Activated CD4-positive, CD25-positive, alpha-beta regulatory T cell (primary cell): Measurements from ENCODE around the gene NOM1.
"Not testable (repeated sequence)": the region's sequence is repeated elsewhere in the genome, so short reads cannot be mapped to it uniquely, and the experiment has no call there.

Experiments used
- DNase-seq, 4 experiments: peaks; one replicate each; lab custom pipeline; 2025; lab: John Stamatoyannopoulos, UW

Gene NOM1

GRCh38 chr7:156941393-156942182 is 7.9 kb upstream of the NOM1 start:
- DNase-seq = no peak

- DNase-seq = no peak
Measured at GRCh38 chr7:156942708-156943090, 6.8 kb upstream of the NOM1 start.

- DNase-seq = no peak
Measured at GRCh38 chr7:156943091-156944041, 6.1 kb upstream of the NOM1 start.

- no peak for DNase-seq
Measured at GRCh38 chr7:156944876-156945275, 4.6 kb upstream of the NOM1 start.

GRCh38 chr7:156947120-156947843 is 2.2 kb upstream of the NOM1 start:
- no peak for DNase-seq

- DNase-seq = no peak
Measured at GRCh38 chr7:156948361-156948760, 1.2 kb upstream of the NOM1 start.

GRCh38 chr7:156950381-156950858 is 908 bp downstream of the NOM1 start:
- no peak for DNase-seq

GRCh38 chr7:156953215-156953614 is 3.7 kb downstream of the NOM1 start:
- DNase-seq = not testable (repeated sequence)

GRCh38 chr7:156954941-156955340 is 5.4 kb downstream of the NOM1 start:
- no peak for DNase-seq

- DNase-seq = no peak
Measured at GRCh38 chr7:156956727-156957126, 7.2 kb downstream of the NOM1 start.

- no peak for DNase-seq
Measured at GRCh38 chr7:156962145-156962544, 12.6 kb downstream of the NOM1 start.

GRCh38 chr7:156962897-156963296 is 13.4 kb downstream of the NOM1 start:
- DNase-seq = no peak

GRCh38 chr7:156963472-156963871 is 14.0 kb downstream of the NOM1 start:
- DNase-seq = no peak

GRCh38 chr7:156964971-156965370 is 15.5 kb downstream of the NOM1 start:
- DNase-seq = no peak

GRCh38 chr7:156966387-156966786 is 16.9 kb downstream of the NOM1 start:
- no peak for DNase-seq

- DNase-seq = no peak
Measured at GRCh38 chr7:156968183-156968582, 18.7 kb downstream of the NOM1 start.

GRCh38 chr7:156969972-156970420 is 20.5 kb downstream of the NOM1 start:
- no peak for DNase-seq

GRCh38 chr7:156975620-156976019 is 26.1 kb downstream of the NOM1 start:
- no peak for DNase-seq

GRCh38 chr7:156979007-156979606 is 29.6 kb downstream of the NOM1 start:
- DNase-seq = no peak

- DNase-seq = no peak
Measured at GRCh38 chr7:156979711-156980110, 30.2 kb downstream of the NOM1 start.

GRCh38 chr7:156984174-156984891 is 34.8 kb downstream of the NOM1 start:
- no peak for DNase-seq
